NCI-H1694 treated with DMSO at 0.1 percent for 48 hours (cell line): ENCODE results near the gene CHAC2.
A peak's percentile ranks its signal among the peaks of the same experiment; 100 is the strongest.
"Not testable (repeated sequence)": the region's sequence is repeated elsewhere in the genome, so short reads cannot be mapped to it uniquely, and the experiment has no call there.

Experiments used
- DNase-seq: peaks from one replicate; lab custom pipeline; 2025; lab: John Stamatoyannopoulos, UW

Gene CHAC2

DNA sequence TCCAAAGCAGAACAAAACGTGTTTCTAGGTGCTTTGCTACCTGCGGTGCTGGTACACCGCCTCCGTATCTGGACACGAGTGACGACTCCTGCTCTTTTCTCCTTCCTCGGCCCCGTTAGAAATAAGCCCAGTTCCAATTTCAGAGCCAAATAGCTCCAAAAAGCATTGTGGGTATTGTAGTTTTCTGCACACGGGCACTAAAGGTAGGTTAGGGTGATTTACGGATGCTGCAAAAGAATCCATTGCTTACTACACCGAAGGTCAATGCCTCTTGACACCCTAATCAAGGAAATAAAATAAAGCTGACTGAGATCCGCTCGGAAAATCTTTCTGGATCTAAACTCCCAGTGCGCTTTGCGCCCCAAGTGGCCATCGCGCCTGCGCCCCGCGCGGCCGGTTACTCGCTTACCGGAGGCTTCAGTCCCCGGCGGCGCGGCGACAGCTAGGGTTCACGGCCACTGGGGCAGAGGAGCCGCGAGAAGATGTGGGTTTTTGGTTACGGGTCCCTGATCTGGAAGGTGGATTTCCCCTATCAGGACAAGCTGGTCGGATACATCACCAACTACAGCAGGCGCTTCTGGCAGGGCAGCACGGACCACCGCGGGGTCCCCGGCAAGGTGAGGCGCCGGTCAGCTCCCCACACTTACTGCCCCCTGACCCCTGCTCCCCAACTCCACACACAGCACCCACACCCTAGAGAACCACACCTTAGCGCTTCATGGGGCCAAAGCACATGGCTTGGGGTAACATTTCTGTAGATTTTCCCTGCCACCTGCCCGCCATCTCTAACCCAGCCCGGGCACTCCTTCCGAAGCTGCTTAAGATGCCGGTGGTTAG lies at the start of gene CHAC2:
Gene CHAC2 (plus strand): TSS at position 400 of the 837 bp plus-strand sequence. CDS start 83 bp downstream, at position 483.
- DNase-seq = peak; percentile 90

DNA sequence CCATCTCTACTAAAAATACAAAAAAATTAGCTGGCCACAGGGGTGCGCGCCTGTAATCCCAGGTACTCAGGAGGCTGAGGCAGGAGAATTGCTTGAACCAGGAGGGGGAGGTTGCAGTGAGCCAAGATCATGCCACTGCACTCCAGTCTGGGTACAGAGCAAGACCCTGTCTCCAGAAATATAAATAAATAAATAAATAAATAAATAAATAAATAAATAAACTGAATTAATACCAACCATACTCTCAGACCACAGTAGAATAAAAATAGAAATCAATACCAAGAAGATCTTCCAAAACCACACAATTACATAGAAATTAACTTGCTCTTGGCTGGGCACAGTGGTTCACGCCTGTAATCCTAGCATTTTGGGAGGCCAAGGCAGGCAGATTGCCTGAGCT lies 46.7 kb upstream of the CHAC2 start:
- DNase-seq = not testable (repeated sequence)

DNA sequence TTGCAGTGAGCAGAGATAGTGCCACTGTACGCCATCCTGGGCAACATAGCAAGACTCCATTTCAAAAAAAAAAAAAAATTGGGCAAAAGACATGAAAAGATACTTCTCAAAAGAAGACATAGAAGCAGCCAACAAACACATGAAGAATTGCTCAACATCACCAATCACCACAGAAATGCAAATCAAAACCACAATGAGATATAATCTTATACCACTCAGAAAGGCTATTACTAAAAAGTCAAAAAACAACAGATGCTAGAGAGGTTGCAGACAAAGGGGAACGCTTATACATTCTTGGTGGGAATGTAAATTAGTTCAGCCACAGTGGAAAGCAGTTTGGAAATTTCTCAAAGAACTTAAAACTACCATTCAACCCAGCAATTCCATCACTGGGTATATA lies 43.1 kb upstream of the CHAC2 start:
- DNase-seq = no peak

DNA sequence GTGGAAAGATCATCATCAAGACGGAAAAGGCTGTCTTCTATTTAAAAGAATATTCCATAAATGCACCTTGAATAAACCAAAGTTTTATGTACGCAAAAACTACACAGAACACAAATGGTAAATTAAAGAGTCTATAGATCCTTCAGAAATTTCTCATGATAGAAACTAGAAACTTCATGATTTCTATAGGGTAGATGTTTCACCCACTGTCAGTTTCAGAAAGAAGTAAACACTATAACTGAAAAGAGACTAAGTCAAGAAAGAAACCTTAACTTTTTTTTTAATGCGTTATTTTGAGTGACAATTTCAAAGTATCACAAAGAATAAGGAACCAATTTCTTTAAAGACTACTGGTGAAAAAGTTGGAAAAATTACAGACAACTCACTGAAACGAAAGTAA lies 41.9 kb upstream of the CHAC2 start:
- DNase-seq = no peak

- no peak for DNase-seq
Measured at GRCh38 chr2:53727921-53728320, 39.7 kb upstream of the CHAC2 start.

- DNase-seq = no peak
Measured at GRCh38 chr2:53729143-53729762, 38.4 kb upstream of the CHAC2 start.

- no peak for DNase-seq
Measured at GRCh38 chr2:53737091-53737490, 30.5 kb upstream of the CHAC2 start.

GRCh38 chr2:53739032-53739431 lies 28.6 kb upstream of the CHAC2 start:
- DNase-seq = no peak

DNA sequence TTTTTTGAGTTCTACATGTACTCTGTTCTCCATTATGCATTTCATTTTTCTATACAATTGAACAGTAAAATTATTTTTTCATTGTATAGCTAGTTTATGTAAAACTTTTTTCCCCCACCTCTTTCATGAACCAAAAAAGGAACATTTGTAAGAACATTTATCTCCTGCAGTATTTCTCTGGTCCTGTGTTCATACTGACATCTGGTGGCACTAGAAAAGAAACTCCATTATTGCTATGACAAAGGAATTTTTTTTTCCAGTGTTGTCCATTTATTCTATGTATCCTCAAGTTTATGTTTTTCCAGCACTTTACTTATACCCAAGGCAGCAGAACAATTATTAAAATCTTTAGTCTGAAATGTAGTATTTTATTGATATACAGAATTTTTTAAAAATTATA lies 27.4 kb upstream of the CHAC2 start:
- peak; percentile 29 for DNase-seq

- no peak for DNase-seq
Measured at GRCh38 chr2:53744395-53745065, 23.1 kb upstream of the CHAC2 start.

DNA sequence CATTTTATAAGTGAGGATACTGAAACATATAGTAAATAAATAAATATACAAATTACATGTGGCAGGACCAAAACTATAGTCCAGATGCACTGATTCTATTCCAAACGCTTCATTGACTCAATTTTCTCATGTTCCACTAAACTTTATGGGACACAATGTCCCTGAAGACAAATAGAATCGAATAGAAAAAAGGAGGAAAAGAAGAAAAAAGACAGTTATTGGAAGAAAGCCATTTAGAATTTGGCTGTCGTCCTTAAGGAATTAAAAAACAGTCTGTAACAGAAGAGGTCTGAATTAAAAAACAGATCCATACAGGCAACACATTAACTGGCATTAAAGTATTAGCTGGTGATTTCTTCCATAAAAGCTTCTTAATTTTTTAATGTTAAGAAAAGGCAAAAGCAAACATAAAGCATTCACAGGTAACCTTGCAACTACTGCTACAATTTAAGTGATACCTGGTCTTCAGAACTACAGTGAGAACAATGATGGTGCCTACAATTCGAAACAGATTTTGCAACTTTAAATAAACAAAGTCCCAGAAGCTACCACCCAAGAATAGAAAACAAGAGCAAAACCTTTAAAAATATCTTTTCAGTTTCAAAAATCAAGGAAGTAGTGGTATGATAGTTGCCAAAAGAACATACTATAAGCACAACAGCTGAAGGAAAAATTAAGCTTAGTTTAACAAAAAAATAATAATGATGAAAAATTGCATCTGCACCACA lies 17.4 kb upstream of the CHAC2 start:
- DNase-seq = no peak

GRCh38 chr2:53751728-53752127 lies 15.9 kb upstream of the CHAC2 start:
- DNase-seq = no peak

GRCh38 chr2:53752385-53752784 lies 15.2 kb upstream of the CHAC2 start:
- no peak for DNase-seq

- no peak for DNase-seq
Measured at GRCh38 chr2:53753041-53753440, 14.6 kb upstream of the CHAC2 start.

DNA sequence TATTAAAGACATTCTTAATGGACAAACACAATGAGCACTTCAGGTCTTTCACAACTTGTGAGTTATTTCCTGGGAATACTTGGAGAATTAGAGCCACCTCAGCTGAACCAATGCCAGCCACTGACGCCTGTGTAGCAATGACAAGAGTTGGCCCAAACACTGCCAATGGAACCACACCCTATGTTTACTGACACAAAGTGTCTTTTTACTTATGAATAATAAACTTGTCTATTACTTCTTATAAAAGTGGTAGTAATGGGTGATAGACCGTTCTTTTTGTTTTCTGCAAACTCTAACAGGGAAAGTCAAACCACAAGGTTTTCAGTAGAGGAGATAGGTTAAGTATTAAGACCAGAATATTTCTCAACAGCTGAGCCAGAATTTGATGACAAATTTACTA lies 12.5 kb upstream of the CHAC2 start:
- no peak for DNase-seq

GRCh38 chr2:53756644-53757043 lies 11.0 kb upstream of the CHAC2 start:
- no peak for DNase-seq

GRCh38 chr2:53757206-53757605 lies 10.4 kb upstream of the CHAC2 start:
- DNase-seq = not testable (repeated sequence)

- DNase-seq = no peak
Measured at GRCh38 chr2:53765767-53766166, 1.8 kb upstream of the CHAC2 start.

- peak; percentile 33 for DNase-seq
Measured at GRCh38 chr2:53768242-53768542, 588 bp downstream of the CHAC2 start.

DNA sequence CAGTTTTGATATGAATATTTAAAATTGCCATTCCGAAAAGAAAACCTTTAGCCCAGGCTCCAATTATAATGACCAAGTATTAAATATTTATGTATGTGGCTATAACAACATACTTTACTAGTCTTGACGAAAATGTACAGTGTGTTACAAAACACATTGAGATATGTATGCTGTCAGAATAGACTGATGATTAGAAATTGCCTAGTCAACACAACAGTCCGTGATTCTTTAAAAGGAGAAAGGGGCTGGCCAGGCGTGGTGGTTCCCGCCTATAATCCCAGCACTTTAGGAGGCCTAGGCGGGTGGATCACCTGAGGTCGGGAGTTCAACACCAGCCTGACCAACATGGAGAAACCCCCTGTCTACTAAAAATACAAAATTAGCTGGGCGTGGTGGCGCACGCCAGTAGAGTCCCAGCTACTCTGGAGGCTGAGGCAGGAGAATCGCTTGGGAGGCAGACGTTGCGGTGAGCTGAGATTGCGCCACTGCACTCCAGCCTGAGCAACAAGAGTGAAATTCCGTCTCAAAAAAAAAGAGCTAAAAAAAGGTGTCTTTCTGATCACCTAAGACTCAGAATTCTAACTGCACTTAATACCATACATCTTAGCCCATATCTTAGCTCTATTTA lies 1.8 kb downstream of the CHAC2 start:
- DNase-seq = no peak

DNA sequence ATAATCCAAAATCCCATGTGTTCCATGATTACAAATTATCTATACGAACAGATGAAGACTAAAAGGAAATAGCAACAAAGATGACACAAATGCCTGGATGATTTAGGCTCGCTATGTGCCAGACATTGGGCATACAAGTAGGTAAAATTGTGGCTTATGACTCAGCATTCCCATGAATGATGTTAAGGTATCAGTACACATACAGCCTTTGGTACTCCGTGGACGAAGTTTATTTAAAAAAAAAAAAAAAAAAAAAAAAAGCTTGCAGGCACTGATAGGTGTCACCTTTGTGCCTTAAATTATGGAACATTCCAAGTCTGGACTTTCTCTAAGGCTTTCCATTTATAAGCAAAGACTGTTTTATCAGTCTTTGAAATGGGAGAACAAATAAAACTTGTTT lies 2.7 kb downstream of the CHAC2 start:
- DNase-seq = no peak

DNA sequence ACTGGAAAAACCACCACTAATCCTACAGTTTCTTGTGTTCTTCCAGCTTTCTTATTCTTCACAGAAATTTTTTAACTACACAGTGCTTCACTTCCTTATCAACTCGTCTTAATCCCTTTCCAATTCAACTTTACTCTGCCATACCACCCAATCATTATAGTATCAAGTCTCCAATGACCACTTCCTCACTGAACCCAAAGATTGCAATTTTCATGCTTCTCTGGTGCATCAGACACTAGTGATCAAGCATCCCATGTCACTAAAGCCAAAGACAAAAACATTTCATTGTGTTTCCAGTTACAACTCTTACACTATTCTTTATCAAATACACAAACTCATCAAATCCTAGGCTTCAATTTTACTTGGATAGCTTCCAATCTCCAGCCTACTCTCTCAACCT lies 9.5 kb downstream of the CHAC2 start:
- DNase-seq = no peak
